Measurements from ENCODE around the gene DNAJC19.

DNAJC19 gene

DNA sequence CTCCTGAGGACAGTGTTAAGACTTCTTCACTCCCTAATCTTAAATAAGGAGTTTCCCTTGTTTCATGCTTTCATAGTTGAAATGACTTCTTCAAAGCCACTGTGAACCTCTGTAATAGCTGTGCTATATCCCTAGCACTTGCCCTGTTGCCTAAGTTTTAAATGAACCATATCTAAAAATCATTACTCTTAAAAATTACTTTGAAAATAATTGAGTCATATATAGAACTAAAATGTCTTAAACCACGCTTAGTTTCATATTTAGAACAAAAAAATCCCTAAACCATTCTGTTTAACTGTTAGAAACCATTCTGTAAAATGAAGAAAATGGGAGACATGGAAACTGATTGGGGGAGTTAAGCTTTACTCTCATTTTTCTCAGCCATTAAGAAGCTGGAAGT, 29.8 kb downstream of the DNAJC19 start:
- no peak for DNase-seq

DNA sequence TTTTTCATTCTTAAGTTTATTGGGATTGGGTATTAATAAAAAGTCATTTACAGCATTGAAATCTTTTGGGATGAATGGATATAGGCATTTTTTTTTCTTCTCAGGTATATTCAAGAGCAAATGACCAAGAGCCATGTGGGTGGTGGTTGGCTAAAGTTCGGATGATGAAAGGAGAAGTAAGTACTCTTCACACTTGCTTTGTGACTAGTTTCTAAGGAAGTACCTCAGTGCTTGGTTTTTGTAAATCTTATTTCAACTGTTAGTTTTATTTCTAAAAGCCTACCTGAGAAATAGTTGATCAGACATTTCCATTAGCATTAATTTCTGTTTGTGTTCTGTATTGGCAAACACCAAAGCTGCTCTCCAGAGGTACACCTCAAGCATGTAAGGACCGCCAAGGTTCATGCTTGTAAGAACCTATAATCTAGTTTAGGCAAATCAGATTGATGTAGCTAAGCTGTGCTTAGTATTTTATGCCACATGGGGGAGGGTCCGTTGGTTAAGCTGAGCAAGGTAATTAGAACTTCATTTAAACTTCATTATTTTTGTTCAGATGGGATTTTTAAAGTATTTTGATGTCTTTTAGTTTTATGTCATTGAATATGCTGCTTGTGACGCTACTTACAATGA, 41.7 kb downstream of the DNAJC19 start:
- DNase-seq = no peak

DNA sequence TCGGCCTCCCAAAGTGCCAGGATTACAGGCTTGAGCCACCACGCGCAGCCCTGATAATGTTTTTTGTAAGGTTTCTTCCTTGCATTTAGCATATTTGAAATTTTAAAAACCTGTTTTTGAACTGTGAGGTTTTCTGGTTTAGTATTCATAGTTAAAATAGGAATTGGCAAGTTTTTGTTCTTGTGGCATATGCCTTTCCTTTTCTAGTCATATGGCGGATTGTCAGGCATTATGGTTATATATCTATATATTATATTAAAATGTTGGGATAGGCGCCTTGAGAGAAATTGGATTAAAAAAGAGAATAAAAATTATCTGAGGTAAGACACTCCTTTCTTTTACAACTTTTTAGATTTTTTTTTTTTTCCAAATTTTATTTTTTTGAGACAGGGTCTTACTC, 48.7 kb downstream of the DNAJC19 start:
- DNase-seq = no peak

DNA sequence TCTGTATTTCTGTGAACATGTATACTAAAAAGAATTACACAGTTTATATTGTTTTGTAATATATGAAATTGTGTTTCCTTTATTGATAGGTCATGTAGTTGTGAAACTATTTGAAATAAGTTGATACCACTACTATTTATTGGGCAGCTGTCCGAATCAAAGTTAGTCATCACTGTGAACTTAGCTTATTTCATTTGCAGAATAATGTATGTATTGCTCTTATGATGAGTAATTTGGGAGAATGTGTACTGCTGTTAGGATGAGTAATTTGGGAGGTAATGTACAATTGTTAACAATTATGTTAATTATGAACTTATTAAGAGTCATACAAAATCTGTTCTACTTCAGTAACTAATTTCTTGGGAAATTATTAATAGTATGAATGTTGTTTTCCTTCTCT, 54.9 kb downstream of the DNAJC19 start:
- no peak for DNase-seq

All from NCI-H446 (cell line).